BJ (cell line): Measurements from ENCODE around the gene SKP1. TPM values are rescaled to one million over a fixed set of nuclear protein-coding genes. Genes with fewer than 3 reads are reported as not detected.

ENCODE experiments used
- CTCF ChIA-PET: fragments of 350-600 bp; formaldehyde crosslinking; extraction: SDS; loops from one replicate; lab custom pipeline; 2021; ENCODE audit warnings: antibody characterized with exemption, inconsistent platforms; lab: Yijun Ruan, JAX
- POLR2A ChIA-PET: fragments of 300-600 bp; sonication (Branson Sonifier 250); formaldehyde crosslinking; extraction: SDS; loops from one replicate; lab custom pipeline; 2021; ENCODE audit warnings: antibody characterized with exemption; lab: Charles Lee
- DNase-seq: peaks from one replicate; pipeline ENCODE4 v3.0.0-alpha.2; 2011; ENCODE audit warnings: low read depth
- H3K27me3 ChIP-seq: 2 replicates; pipeline ENCODE4 v1.6.0; 2011; ENCODE audit warnings: low read length; ENCODE audit not compliant: control insufficient read depth, insufficient read depth
- H3K36me3 ChIP-seq: 2 replicates; pipeline ENCODE4 v1.5.1; 2011; ENCODE audit warnings: low read length; ENCODE audit not compliant: control insufficient read depth, insufficient read depth
- H3K4me3 ChIP-seq: 2 replicates; pipeline ENCODE4 v1.5.1; 2011; ENCODE audit warnings: low read depth, mild to moderate bottlenecking, control low read depth, low read length
- CTCF ChIP-seq: IDR thresholded peaks from 2 replicates; pipeline ENCODE4 v1.5.1; 2011; ENCODE audit warnings: low read depth, mild to moderate bottlenecking, control low read depth, inconsistent platforms, low read length, moderate library complexity; ENCODE audit not compliant: insufficient read depth
- polyA plus RNA-seq: library from polyadenylated mRNA; depleted of rRNA; stranded (reverse); fragments of >200 nt; gene quantifications from 2 replicates; pipeline ENCODE4 v1.2.3, GENCODE V29; 2011

The SKP1 gene
- polyA plus RNA-seq, 1 experiment, result 183 TPM

GRCh38 chr5:134139377-134139851 is 37.3 kb downstream of the SKP1 start:
- no peak for TF ChIP-seq CTCF
- CTCF ChIA-PET, result interaction anchor here (0.6 to 17.5 kb wide), 16 partner anchors 8 to 1026 kb away, joined by 3 to 381 read pairs (median 8); partner anchors contain the start of gene TCF7

GRCh38 chr5:134138416-134139376 is 38.1 kb downstream of the SKP1 start:
- CTCF ChIA-PET, result interaction anchor here (0.6 to 17.5 kb wide), 21 partner anchors 9 to 1166 kb away, joined by 3 to 381 read pairs (median 4); partner anchors contain the start of gene TCF7
- Histone ChIP-seq H3K36me3 (peaks cover 25% of the 10 kb centered on the region), H3K27me3 (no peaks in the 10 kb centered on the region), H3K4me3 (no peak overlapping the region)
- POLR2A ChIA-PET, result no interaction called here
- no peak for TF ChIP-seq CTCF
- DNase-seq, result no peak

More at GRCh38 chr5:134139377-134139851, 37.3 kb downstream of the SKP1 start:
- no peaks in the 10 kb centered on the region for H3K27me3 ChIP-seq
- DNase-seq, result no peak
- POLR2A ChIA-PET, result no interaction called here
- peaks cover 19% of the 10 kb centered on the region for H3K36me3 ChIP-seq
- no peak overlapping the region for H3K4me3 ChIP-seq

- no peak for DNase-seq
- TF ChIP-seq CTCF, result no peak
- ChIA-PET POLR2A (no interaction called here), CTCF (interaction anchor here (1.5 to 17.5 kb wide), 3 partner anchors 9 to 92 kb away, joined by 5 to 381 read pairs (median 6); no protein-coding TSS in a partner anchor)
- H3K27me3 ChIP-seq, result no peaks in the 10 kb centered on the region
- H3K36me3 ChIP-seq, result peaks cover 25% of the 10 kb centered on the region
- no peak overlapping the region for H3K4me3 ChIP-seq
Measured at GRCh38 chr5:134136771-134137170, 40.0 kb downstream of the SKP1 start.

- no peak overlapping the region for H3K4me3 ChIP-seq
- peaks cover 28% of the 10 kb centered on the region for H3K36me3 ChIP-seq
- no peaks in the 10 kb centered on the region for H3K27me3 ChIP-seq
- no peak for DNase-seq
- ChIA-PET CTCF (interaction anchor here (1.5 to 17.5 kb wide), 5 partner anchors 9 to 92 kb away, joined by 3 to 381 read pairs (median 6); no protein-coding TSS in a partner anchor), POLR2A (no interaction called here)
- no peak for TF ChIP-seq CTCF
Measured at GRCh38 chr5:134136221-134136631, 40.5 kb downstream of the SKP1 start.
